H1 (cell line): ENCODE measurements around the gene VDR. TPM values are rescaled to one million over a fixed set of nuclear protein-coding genes. Genes with fewer than 3 reads are reported as not detected.

Experiments
- CTCF ChIA-PET: fragments of 300-600 bp; sonication (Branson Sonifier 250); formaldehyde crosslinking; loops from one replicate; lab custom pipeline; 2021; ENCODE audit not compliant: partially characterized antibody; lab: Charles Lee
- POLR2A ChIA-PET: fragments of 300-600 bp; sonication (Branson Sonifier 250); formaldehyde crosslinking; loops from one replicate; lab custom pipeline; 2021; ENCODE audit warnings: inconsistent platforms; ENCODE audit not compliant: partially characterized antibody; lab: Charles Lee
- DNase-seq, 2 experiments: peaks; one replicate each; pipeline versions ENCODE4 v3.0.0 to v3.0.0-alpha.2; 2010 to 2022; ENCODE audit warnings: low spot score in 2 of 2, low read depth in 1 of 2, mixed read lengths in 1 of 2
- FAIRE-seq: peaks from 2 replicates; lab custom pipeline; 2011; peaks lifted over from hg19 to GRCh38; lab: Jason Lieb, UNC
- H2AFZ ChIP-seq: 2 replicates; pipeline ENCODE4 v1.8.1; 2012; ENCODE audit warnings: low read length, inconsistent platforms
- H2AK5ac ChIP-seq: 2 replicates; pipeline ENCODE4 v1.6.1; 2013; ENCODE audit warnings: low read depth, low read length
- H2BK120ac ChIP-seq: replicated peaks from 2 replicates; pipeline ENCODE3; 2013; ENCODE audit warnings: low read depth, low read length, inconsistent platforms
- H2BK12ac ChIP-seq: 2 replicates; pipeline ENCODE4 v1.6.1; 2013; ENCODE audit warnings: low read depth, low read length
- H2BK15ac ChIP-seq: 2 replicates; pipeline ENCODE4 v1.6.1; 2013; ENCODE audit warnings: low read length
- H2BK20ac ChIP-seq: 2 replicates; pipeline ENCODE4 v1.6.1; 2013; ENCODE audit warnings: low read length
- H2BK5ac ChIP-seq: 2 replicates; pipeline ENCODE4 v1.6.1; 2013; ENCODE audit warnings: low read depth, low read length
- H3K14ac ChIP-seq: 2 replicates; pipeline ENCODE4 v1.6.1; 2013; ENCODE audit warnings: inconsistent platforms; ENCODE audit not compliant: insufficient read length
- H3K18ac ChIP-seq: 2 replicates; pipeline ENCODE4 v1.6.1; 2013; ENCODE audit warnings: low read length; ENCODE audit errors: extremely low read depth
- H3K23ac ChIP-seq: 2 replicates; pipeline ENCODE4 v1.6.1; 2013; ENCODE audit warnings: inconsistent platforms; ENCODE audit not compliant: insufficient read length
- H3K23me2 ChIP-seq: 2 replicates; pipeline ENCODE4 v1.6.1; 2013; ENCODE audit warnings: low read depth, low read length
- H3K27ac ChIP-seq: 2 replicates; pipeline ENCODE4 v1.6.1; 2011; ENCODE audit warnings: low read depth, low read length, inconsistent platforms
- H3K27me3 ChIP-seq, 4 experiments: replicated peaks in 1 of 4; 1 replicate in 1 of 4; 2 replicates in 3 of 4; pipeline versions ENCODE4 v1.6.1 to v1.8.1; 2011 to 2013; ENCODE audit warnings: low read length in 3 of 4, mild to moderate bottlenecking in 3 of 4, inconsistent platforms in 2 of 4, mixed read lengths in 2 of 4, moderate library complexity in 1 of 4; ENCODE audit not compliant: control insufficient read depth in 3 of 4, insufficient read depth in 3 of 4; ENCODE audit errors: extremely low read depth in 1 of 4
- H3K36me3 ChIP-seq, 4 experiments: 2 replicates each; pipeline versions ENCODE4 v1.6.1 to v1.8.1; 2011 to 2013; ENCODE audit warnings: mild to moderate bottlenecking in 4 of 4, low read length in 3 of 4, moderate library complexity in 2 of 4, control low read depth in 1 of 4, inconsistent platforms in 1 of 4; ENCODE audit not compliant: insufficient read depth in 4 of 4, control insufficient read depth in 2 of 4
- H3K4ac ChIP-seq: replicated peaks from 2 replicates; pipeline ENCODE3; 2013; ENCODE audit warnings: low read length, low read depth, mixed read lengths, inconsistent platforms; ENCODE audit not compliant: insufficient read length
- H3K4me1 ChIP-seq, 4 experiments: replicated peaks in 1 of 4; 1 replicate in 1 of 4; 2 replicates in 3 of 4; pipeline versions ENCODE4 v1.6.1 to v1.8.1; 2011 to 2013; ENCODE audit warnings: low read length in 3 of 4, inconsistent platforms in 2 of 4, mixed read lengths in 1 of 4; ENCODE audit not compliant: insufficient read depth in 4 of 4, control insufficient read depth in 3 of 4
- H3K4me2 ChIP-seq, 2 experiments: 2 replicates each; pipeline versions ENCODE4 v1.6.1 to v1.8.1; 2011 to 2013; ENCODE audit warnings: low read depth in 2 of 2, low read length in 2 of 2, control low read depth in 1 of 2, inconsistent platforms in 1 of 2, mild to moderate bottlenecking in 1 of 2; ENCODE audit not compliant: insufficient read depth in 1 of 2
- H3K4me3 ChIP-seq, 4 experiments: fragments of 200-600, 300-600 bp in 1 of 4; sonication (generic), shearing (Covaris generic), sonication (Bioruptor Twin) in 1 of 4; 2 replicates each; pipeline versions ENCODE4 v1.5.1 to v1.8.1; 2011 to 2016; ENCODE audit warnings: low read length in 4 of 4, low read depth in 3 of 4, control low read depth in 2 of 4, inconsistent platforms in 2 of 4, mild to moderate bottlenecking in 2 of 4, mixed read lengths in 1 of 4, moderate library complexity in 1 of 4; ENCODE audit not compliant: insufficient read depth in 2 of 4; ENCODE audit errors: extremely low read depth in 1 of 4
- H3K56ac ChIP-seq: replicated peaks from 2 replicates; pipeline ENCODE3; 2013; ENCODE audit warnings: low read depth, mild to moderate bottlenecking, mixed read lengths, low read length, inconsistent platforms; ENCODE audit not compliant: insufficient read length
- H3K79me1 ChIP-seq: 2 replicates; pipeline ENCODE4 v1.6.1; 2013; ENCODE audit warnings: low read depth, low read length, control low read depth
- H3K79me2 ChIP-seq, 2 experiments: 2 replicates each; pipeline versions ENCODE4 v1.6.1 to v1.8.1; 2012 to 2013; ENCODE audit warnings: low read length in 2 of 2, mild to moderate bottlenecking in 2 of 2, inconsistent platforms in 1 of 2; ENCODE audit not compliant: insufficient read depth in 2 of 2, control insufficient read depth in 1 of 2
- H3K9ac ChIP-seq, 4 experiments: replicated peaks in 1 of 4; 1 replicate in 1 of 4; 2 replicates in 3 of 4; pipeline versions ENCODE4 v1.6.1 to v1.8.1; 2011 to 2013; ENCODE audit warnings: low read depth in 3 of 4, low read length in 3 of 4, control low read depth in 2 of 4, mild to moderate bottlenecking in 2 of 4, moderate library complexity in 2 of 4, inconsistent platforms in 1 of 4; ENCODE audit errors: extremely low read depth in 1 of 4
- H3K9me3 ChIP-seq, 2 experiments: 2 replicates each; pipeline versions ENCODE4 v1.6.1 to v1.8.1; 2012 to 2013; ENCODE audit warnings: mild to moderate bottlenecking in 2 of 2, moderate library complexity in 2 of 2, control low read depth in 1 of 2, inconsistent platforms in 1 of 2, low read depth in 1 of 2, low read length in 1 of 2, mixed read lengths in 1 of 2; ENCODE audit not compliant: insufficient read depth in 2 of 2
- H4K20me1 ChIP-seq, 2 experiments: replicated peaks in 1 of 2; 2 replicates each; pipeline versions ENCODE3 to v1.8.1; 2011 to 2013; ENCODE audit warnings: inconsistent platforms in 2 of 2, low read length in 2 of 2, mild to moderate bottlenecking in 1 of 2; ENCODE audit not compliant: insufficient read depth in 2 of 2, control insufficient read depth in 1 of 2
- H4K5ac ChIP-seq: 2 replicates; pipeline ENCODE4 v1.6.1; 2013; ENCODE audit warnings: low read length, low read depth, mixed read lengths, inconsistent platforms; ENCODE audit not compliant: insufficient read length
- H4K8ac ChIP-seq: 2 replicates; pipeline ENCODE4 v1.8.0; 2013; ENCODE audit warnings: mild to moderate bottlenecking, moderate library complexity, low read length, inconsistent platforms; ENCODE audit not compliant: insufficient read depth; ENCODE audit errors: extremely low read depth
- H4K91ac ChIP-seq: replicated peaks from 2 replicates; pipeline ENCODE3; 2013; ENCODE audit warnings: low read length, mixed read lengths, inconsistent platforms; ENCODE audit not compliant: insufficient read length
- CEBPB ChIP-seq: IDR thresholded peaks from 2 replicates; pipeline ENCODE4 v1.6.1; 2012; ENCODE audit warnings: low read depth, low read length
- E2F6 ChIP-seq: IDR thresholded peaks from 2 replicates; pipeline ENCODE4 v1.6.1; 2012; ENCODE audit warnings: inconsistent platforms
- EZH2 ChIP-seq: fragments of 200-600 bp; sonication (generic); IDR thresholded peaks from 2 replicates; pipeline ENCODE4 v1.7.1; 2012; ENCODE audit warnings: low read depth, mild to moderate bottlenecking, moderate library complexity, low read length, inconsistent platforms; ENCODE audit not compliant: severe bottlenecking
- GABPA ChIP-seq: IDR thresholded peaks from 2 replicates; pipeline ENCODE4 v1.6.1; 2011; ENCODE audit warnings: mild to moderate bottlenecking, low read length, moderate library complexity, borderline replicate concordance; ENCODE audit not compliant: insufficient read depth
- JUN ChIP-seq: IDR thresholded peaks from 2 replicates; pipeline ENCODE4 v1.6.1; 2011; ENCODE audit warnings: low read depth, mild to moderate bottlenecking, improper control_type of control experiment, low read length
- KDM5A ChIP-seq: fragments of 200-600 bp; IDR thresholded peaks from 2 replicates; pipeline ENCODE4 v1.7.1; 2012; ENCODE audit warnings: mild to moderate bottlenecking, low read length, inconsistent platforms, mixed read lengths
- POLR2A ChIP-seq, 2 experiments: IDR thresholded peaks; 1 replicate in 1 of 2; 2 replicates in 1 of 2; pipeline ENCODE4 v1.6.1; 2011; ENCODE audit warnings: low read depth in 2 of 2, low read length in 2 of 2, mild to moderate bottlenecking in 2 of 2; ENCODE audit errors: control extremely low read depth in 1 of 2
- RFX5 ChIP-seq: IDR thresholded peaks from 2 replicates; pipeline ENCODE4 v1.6.1; 2011; ENCODE audit warnings: low read depth, low read length, improper control_type of control experiment, borderline replicate concordance
- SAP30 ChIP-seq: fragments of 300-600 bp; sonication (generic); IDR thresholded peaks from 2 replicates; pipeline ENCODE4 v1.7.1; 2012; ENCODE audit warnings: low read length, moderate library complexity, mild to moderate bottlenecking, inconsistent platforms; ENCODE audit not compliant: insufficient read depth, insufficient replicate concordance
- SIRT6 ChIP-seq: IDR thresholded peaks from one replicate; pipeline ENCODE4 v1.7.1; 2012; ENCODE audit warnings: low read length, inconsistent platforms
- TBP ChIP-seq: IDR thresholded peaks from 2 replicates; pipeline ENCODE4 v1.6.1; 2011; ENCODE audit warnings: low read depth, low read length, improper control_type of control experiment
- WGBS, 2 experiments: shearing (Covaris generic) in 1 of 2; methylation state at CpG; one replicate each; pipeline versions ENCODE4 v1.1.6 to v1.1.7; 2013 to 2015; ENCODE audit warnings: low lambda C conversion rate in 2 of 2, mixed read lengths in 2 of 2, inconsistent platforms in 1 of 2, low coverage in 1 of 2, missing lambda C conversion rate in 1 of 2; ENCODE audit not compliant: insufficient replicate concordance in 2 of 2, insufficient coverage in 1 of 2, insufficient read length in 1 of 2; ENCODE audit errors: extremely low coverage in 1 of 2, missing lambda C conversion rate in 1 of 2; 5-methylcytosine and 5-hydroxymethylcytosine counted together
- polyA plus RNA-seq, 7 experiments: library from polyadenylated mRNA; depleted of rRNA in 3 of 7; stranded (reverse) in 5 of 7; unstranded in 2 of 7; fragments of >200 nt in 5 of 7; fragments of 200-250 nt in 2 of 7; gene quantifications; 1 replicate in 5 of 7; 2 replicates in 1 of 7; 4 replicates in 1 of 7; pipeline versions ENCODE4 v1.2.1 to v1.2.3, GENCODE V29; 2011 to 2013; ENCODE audit warnings: missing spikeins in 2 of 7, mixed read lengths in 2 of 7
- total RNA-seq: library from RNA; stranded (reverse); fragmentation: NEBNext Ultra II Directional; extraction: Animal tissue kit (Norgen Biotek cat#: 25700); gene quantifications from 2 replicates; pipeline ENCODE4 v1.2.1, GENCODE V29; 2021

VDR gene
- total and polyA plus RNA-seq, 2 of the 8 experiments (the other 6 are each of a cell fraction or from before 2014, with no cell fraction given): 0.44 to 0.65 TPM

GRCh38 chr12:47832263-47832933 is 72.4 kb downstream of the VDR start:
- Histone ChIP-seq H4K20me1 (no peaks in the 10 kb centered on the region), H2BK12ac (no peak overlapping the region), H3K23ac (no peak overlapping the region), H2BK120ac (no peak overlapping the region), H4K8ac (no peak overlapping the region), H3K4me2 (no peak overlapping the region), H2BK15ac (no peak overlapping the region), H3K79me1 (no peaks in the 10 kb centered on the region), H3K23me2 (no peaks in the 10 kb centered on the region; the same call in 1 of the 2 replicates), H2BK5ac (no peak overlapping the region), H3K56ac (no peak overlapping the region), H4K5ac (no peak overlapping the region), H2AK5ac (no peak overlapping the region), H3K4me3 (no peak overlapping the region), H3K4me1 (peaks cover 5 to 12% (median 8%) of the 10 kb centered on the region in 4 experiments), H3K9ac (no peak overlapping the region), H3K14ac (no peak overlapping the region), H3K79me2 (no peaks in the 10 kb centered on the region), H3K27ac (no peak overlapping the region), H2AFZ (no peak overlapping the region), H3K4ac (no peak overlapping the region), H3K27me3 (no peaks in the 10 kb centered on the region), H3K9me3 (no peaks in the 10 kb centered on the region), H3K18ac (no peak overlapping the region), H2BK20ac (no peak overlapping the region), H3K36me3 (no peaks in the 10 kb centered on the region), H4K91ac (no peak overlapping the region)
- DNase-seq (no peak), FAIRE-seq (no peak)
- WGBS, 2 experiments: 98% methylated on average over 8 of the region's 13 CpGs; no CpG with 5 or more reads in 1 of the 2 experiments
- ChIA-PET POLR2A (interaction anchor here (28.4 kb wide), 1 partner anchor 24 kb away, joined by 480 read pairs; the partner anchor contains the start of gene HDAC7), CTCF (interaction anchor here (1.0 to 30.5 kb wide), 5 partner anchors 7 to 90 kb away, joined by 3 to 2001 read pairs (median 155); partner anchors contain the start of genes HDAC7 and SLC48A1)
- TF ChIP-seq KDM5A (no peak), E2F6 (no peak), JUN (no peak), GABPA (no peak), POLR2A (IDR thresholded peaks at IDR 0.05; ENCODE audit: control extremely low read depth in 1 of 2, low read depth in 2 of 2, low read length in 2 of 2) (no peak), SAP30 (no peak), SIRT6 (no peak), TBP (no peak), RFX5 (no peak), CEBPB (no peak), EZH2 (no peak)
